Sigmoid colon (tissue), 7 donors: Measurements from ENCODE around the gene PGS1. TPM values are rescaled to one million over a fixed set of nuclear protein-coding genes. Genes with fewer than 3 reads are reported as not detected.

ENCODE experiments used
- DNase-seq: peaks from one replicate; pipeline ENCODE4 v3.0.0-alpha.2; 2019
- H3K27ac ChIP-seq, 4 donors: fragments of 200-600 bp; sonication (generic); one replicate each; pipeline ENCODE4 v1.5.1; 2016 to 2019; ENCODE audit warnings: mild to moderate bottlenecking in 1 of 4
- H3K27me3 ChIP-seq, 3 donors: fragments of 200-600 bp; sonication (generic); one replicate each; pipeline ENCODE4 v1.5.1; 2019; ENCODE audit warnings: mild to moderate bottlenecking in 1 of 3
- H3K36me3 ChIP-seq, 4 donors: fragments of 200-600 bp; sonication (generic); one replicate each; pipeline ENCODE4 v1.5.1; 2016 to 2019
- H3K4me1 ChIP-seq, 4 donors: fragments of 200-600 bp; sonication (generic); one replicate each; pipeline ENCODE4 v1.5.1; 2017 to 2019
- H3K4me3 ChIP-seq, 4 donors: fragments of 200-600 bp; sonication (generic); one replicate each; pipeline ENCODE4 v1.5.1; 2017 to 2019; ENCODE audit warnings: mild to moderate bottlenecking in 2 of 4, moderate library complexity in 1 of 4
- H3K9me3 ChIP-seq, 4 donors: fragments of 200-600 bp in 3 of 4; sonication (generic) in 3 of 4; one replicate each; pipeline versions ENCODE4 v1.5.1 to v1.6.1; 2013 to 2019
- EP300 ChIP-seq, 4 donors: sonication (generic); formaldehyde crosslinking; IDR thresholded peaks; one replicate each; pipeline ENCODE4 v1.6.1; 2017; ENCODE audit warnings: antibody characterized with exemption in 4 of 4
- POLR2A ChIP-seq, 2 donors: fragments of 450-650 bp; IDR thresholded peaks; one replicate each; pipeline ENCODE4 v1.6.1; 2016; ENCODE audit warnings: antibody characterized with exemption in 2 of 2, mild to moderate bottlenecking in 2 of 2, moderate library complexity in 2 of 2
- POLR2AphosphoS5 ChIP-seq, 4 donors: sonication (generic); formaldehyde crosslinking; IDR thresholded peaks; one replicate each; pipeline ENCODE4 v1.6.1; 2017; ENCODE audit warnings: antibody characterized with exemption in 4 of 4
- WGBS, 2 donors: extraction: QIAGEN DNeasy Blood & Tissue Kit; methylation state at CpG; one replicate each; pipeline ENCODE4 v1.1.7; 2013; 5-methylcytosine and 5-hydroxymethylcytosine counted together
- intact Hi-C: fragments of 100-400 bp; cut with DNase I; formaldehyde crosslinking; loops from one replicate; pipeline ENCODE4 v1.15.1; 2023
- polyA plus RNA-seq, 3 donors: library from polyadenylated mRNA; stranded (reverse); fragments of 200-250 nt; gene quantifications; one replicate each; pipeline ENCODE4 v1.2.3, GENCODE V29; 2013
- total RNA-seq, 4 donors: library from RNA; depleted of rRNA; stranded (reverse); fragments of >200 nt; gene quantifications; one replicate each; pipeline ENCODE4 v1.1.0, GENCODE V29; 2016
- TF ChIP-seq, protein P1 (sequence below), 4 experiments: fragments of 450-650 bp in 3 of 4; fragments of 200-600 bp in 1 of 4; IDR thresholded peaks; one replicate each; pipeline ENCODE4 v1.5.1; 2016 to 2019; ENCODE audit warnings: antibody characterized with exemption in 4 of 4, mild to moderate bottlenecking in 3 of 4, moderate library complexity in 2 of 4
- donor health status: healthy with polysubstance abuse.
- donor health status: Bipolar disorder and iron deficiency.
- donor health status: healthy.

PGS1 gene
- total and polyA plus RNA-seq, 7 donors = 9.9 to 36.9 (median 28.6) TPM

DNA sequence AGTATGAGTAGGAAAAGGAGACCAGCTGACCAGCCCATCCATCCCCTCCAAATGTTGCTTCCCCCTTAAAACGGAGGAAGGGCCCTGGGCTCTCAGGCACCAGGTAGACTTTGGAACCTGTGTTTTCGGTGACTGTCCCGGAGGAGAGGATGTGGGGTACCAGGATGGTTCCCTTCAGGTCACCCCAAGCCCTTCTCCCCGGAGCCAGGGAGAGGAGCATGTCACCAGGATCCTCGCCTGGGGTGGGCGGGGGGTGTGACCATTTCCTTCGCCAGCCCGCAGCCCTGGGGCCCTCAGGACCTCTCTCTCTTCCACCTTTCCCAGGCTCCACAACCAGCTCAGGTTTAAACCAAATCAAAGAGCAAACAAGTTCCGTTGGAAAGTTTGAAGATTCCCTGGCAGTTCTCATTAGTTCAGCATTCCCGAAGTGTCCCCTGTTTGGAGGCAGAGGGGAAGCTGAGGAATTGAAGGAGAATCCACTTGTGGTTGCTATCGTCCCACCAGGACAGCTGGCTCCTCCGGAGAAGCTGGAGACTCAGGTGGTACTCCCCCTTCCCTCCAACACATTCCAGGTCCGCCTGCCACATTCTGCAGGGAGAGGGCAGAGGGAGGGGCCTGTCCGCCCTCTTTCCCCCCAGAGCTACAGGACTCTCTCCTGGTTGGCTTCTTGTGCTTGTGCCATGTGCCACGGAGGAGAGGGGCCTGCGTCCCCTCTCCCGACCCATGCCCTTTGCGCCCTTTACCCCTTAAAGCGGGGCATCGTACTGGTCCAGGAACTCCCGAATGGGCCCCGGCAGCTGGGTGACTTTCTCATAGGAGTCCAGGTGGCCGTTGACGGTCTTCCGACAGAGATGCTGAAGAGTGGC lies 20.5 kb upstream of the PGS1 start:
- Histone ChIP-seq H3K27ac (peak overlapping the region; percentile 92 to 99 (median 94)), H3K4me1 (peaks cover 0 to 62% (median 58%) of the 10 kb centered on the region in 4 donors)
- intact Hi-C loops = no loop called here

GRCh38 chr17:78358538-78359320 lies 19.7 kb upstream of the PGS1 start:
- H3K9me3 ChIP-seq = no peaks in the 10 kb centered on the region
- no peak for DNase-seq
- H3K4me1 ChIP-seq = peaks cover 0 to 56% (median 51%) of the 10 kb centered on the region in 4 donors
- TF ChIP-seq, protein P1, sequence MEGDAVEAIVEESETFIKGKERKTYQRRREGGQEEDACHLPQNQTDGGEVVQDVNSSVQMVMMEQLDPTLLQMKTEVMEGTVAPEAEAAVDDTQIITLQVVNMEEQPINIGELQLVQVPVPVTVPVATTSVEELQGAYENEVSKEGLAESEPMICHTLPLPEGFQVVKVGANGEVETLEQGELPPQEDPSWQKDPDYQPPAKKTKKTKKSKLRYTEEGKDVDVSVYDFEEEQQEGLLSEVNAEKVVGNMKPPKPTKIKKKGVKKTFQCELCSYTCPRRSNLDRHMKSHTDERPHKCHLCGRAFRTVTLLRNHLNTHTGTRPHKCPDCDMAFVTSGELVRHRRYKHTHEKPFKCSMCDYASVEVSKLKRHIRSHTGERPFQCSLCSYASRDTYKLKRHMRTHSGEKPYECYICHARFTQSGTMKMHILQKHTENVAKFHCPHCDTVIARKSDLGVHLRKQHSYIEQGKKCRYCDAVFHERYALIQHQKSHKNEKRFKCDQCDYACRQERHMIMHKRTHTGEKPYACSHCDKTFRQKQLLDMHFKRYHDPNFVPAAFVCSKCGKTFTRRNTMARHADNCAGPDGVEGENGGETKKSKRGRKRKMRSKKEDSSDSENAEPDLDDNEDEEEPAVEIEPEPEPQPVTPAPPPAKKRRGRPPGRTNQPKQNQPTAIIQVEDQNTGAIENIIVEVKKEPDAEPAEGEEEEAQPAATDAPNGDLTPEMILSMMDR (IDR thresholded peaks at IDR 0.05) = no peak
- peak in 3 of 4 donors; percentile 3 to 38 (median 9) for TF ChIP-seq POLR2AphosphoS5 (IDR thresholded peaks at IDR 0.05)
- 20 to 24% methylated on average over 72 of the region's 72 CpGs for WGBS, 2 donors
- intact Hi-C loops = no loop called here
- H3K4me3 ChIP-seq = peak overlapping the region; percentile 64 to 92 (median 80)
- peak overlapping the region; percentile 92 to 99 (median 94) for H3K27ac ChIP-seq
- peaks cover 0 to 26% (median 0%) of the 10 kb centered on the region in 4 donors for H3K36me3 ChIP-seq
- H3K27me3 ChIP-seq = no peaks in the 10 kb centered on the region

More for the DNA sequence above, 20.5 kb upstream of the PGS1 start:
- Histone ChIP-seq H3K27me3 (no peaks in the 10 kb centered on the region), H3K4me3 (peak overlapping the region; percentile 64 to 92 (median 80)), H3K36me3 (peaks cover 0 to 26% (median 0%) of the 10 kb centered on the region in 4 donors), H3K9me3 (no peaks in the 10 kb centered on the region)
- WGBS, 2 donors = 77 to 82% methylated on average over 25 of the region's 25 CpGs
- TF ChIP-seq POLR2A (IDR thresholded peaks at IDR 0.05) (no peak), POLR2AphosphoS5 (IDR thresholded peaks at IDR 0.05) (peak in 1 of 4 donors; percentile 42), EP300 (IDR thresholded peaks at IDR 0.05) (no peak)
- TF ChIP-seq, protein P1 (IDR thresholded peaks at IDR 0.05) = no peak
- DNase-seq = no peak

- Histone ChIP-seq H3K4me1 (peaks cover 0 to 51% (median 47%) of the 10 kb centered on the region in 4 donors), H3K27ac (peak overlapping the region; percentile 92 to 99 (median 94)), H3K27me3 (no peaks in the 10 kb centered on the region), H3K4me3 (peak overlapping the region; percentile 64 to 92 (median 80)), H3K36me3 (peaks cover 0 to 26% (median 0%) of the 10 kb centered on the region in 4 donors), H3K9me3 (no peaks in the 10 kb centered on the region)
- WGBS, 2 donors = 0 to 1% methylated on average over 70 of the region's 70 CpGs
- peak in 1 of 4 donors; percentile 35 for TF ChIP-seq POLR2AphosphoS5 (IDR thresholded peaks at IDR 0.05)
- TF ChIP-seq, protein P1 (IDR thresholded peaks at IDR 0.05) = no peak
- peak; percentile 82 for DNase-seq
- intact Hi-C loops = no loop called here
These were observed 19.0 kb upstream of the PGS1 start for GRCh38 chr17:78359321-78359996.

DNA sequence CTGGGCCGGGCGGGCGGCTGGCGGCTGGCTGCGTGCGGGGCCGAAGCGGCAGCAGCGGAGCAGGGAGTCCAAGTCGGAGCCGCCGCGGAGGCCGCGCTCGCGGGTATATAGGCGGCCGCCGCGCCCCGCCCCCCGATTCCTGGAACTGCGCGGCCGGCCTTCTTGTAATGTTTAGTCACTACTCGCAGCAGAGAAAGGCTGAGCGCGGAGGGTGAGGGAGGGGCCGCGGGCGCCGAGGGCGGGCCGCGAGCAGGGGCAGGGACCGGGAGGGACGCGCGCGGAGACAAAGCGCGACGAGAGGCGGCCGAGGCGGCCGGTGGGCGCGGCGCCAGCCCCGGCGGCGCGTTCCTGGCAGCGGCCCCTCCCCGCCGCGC lies 18.5 kb upstream of the PGS1 start, which contains the start of gene SOCS3:
Gene SOCS3, minus strand, starts transcription at position 81 of the 374 bp plus-strand sequence. CDS start 982 bp downstream, outside the sequence.
- TF ChIP-seq EP300 (IDR thresholded peaks at IDR 0.05) (peak in 1 of 4 donors; percentile 70), POLR2AphosphoS5 (IDR thresholded peaks at IDR 0.05) (peak; percentile 75 to 95 (median 89)), POLR2A (IDR thresholded peaks at IDR 0.05) (peak in 1 of 2 donors; percentile 15)
- TF ChIP-seq, protein P1 (IDR thresholded peaks at IDR 0.05) = no peak
- Histone ChIP-seq H3K4me3 (peak within 1 kb of the TSS; percentile 64 to 92 (median 80)), H3K4me1 (peaks cover 0 to 50% (median 45%) of the 10 kb centered on the region in 4 donors), H3K27me3 (no peaks in the 10 kb centered on the region), H3K9me3 (no peaks in the 10 kb centered on the region), H3K36me3 (peaks cover 0 to 26% (median 0%) of the 10 kb centered on the region in 4 donors), H3K27ac (peak within 1 kb of the TSS; percentile 92 to 99 (median 94))
- DNase-seq = peak; percentile 98
- 0% methylated on average over 59 of the region's 59 CpGs for WGBS, 2 donors
- intact Hi-C loops = loop anchor here (1.0 to 2.0 kb wide), 3 partner anchors 18 to 61 kb away; no protein-coding TSS in a partner anchor
